Stromal cell of bone marrow (primary cell): ENCODE measurements around the gene PTCD2.
"Not testable (repeated sequence)": the region's sequence is repeated elsewhere in the genome, so short reads cannot be mapped to it uniquely, and the experiment has no call there.

Experiments used
- DNase-seq: peaks from one replicate; pipeline ENCODE4 v3.0.0-alpha.2; 2012; ENCODE audit warnings: low read depth

PTCD2 gene

DNA sequence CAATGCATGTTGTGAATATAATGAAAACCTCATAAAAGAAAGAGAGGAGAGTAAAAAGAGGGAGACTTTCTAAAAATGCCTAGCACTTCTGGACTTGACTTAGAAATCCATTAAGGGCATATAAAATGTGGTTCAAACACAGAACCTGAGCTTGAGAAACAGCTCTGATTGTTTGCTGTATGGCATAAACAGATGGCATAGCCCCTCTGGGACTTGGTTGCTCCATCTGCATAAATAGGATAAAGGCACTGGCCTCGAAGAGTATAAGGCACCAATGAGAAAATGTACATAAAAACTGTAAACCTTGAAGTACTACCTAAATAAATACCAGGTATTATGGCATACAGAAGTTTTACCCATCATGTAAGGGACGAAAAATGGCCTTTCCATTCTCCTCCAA, 23.9 kb upstream of the PTCD2 start:
- DNase-seq = no peak

DNA sequence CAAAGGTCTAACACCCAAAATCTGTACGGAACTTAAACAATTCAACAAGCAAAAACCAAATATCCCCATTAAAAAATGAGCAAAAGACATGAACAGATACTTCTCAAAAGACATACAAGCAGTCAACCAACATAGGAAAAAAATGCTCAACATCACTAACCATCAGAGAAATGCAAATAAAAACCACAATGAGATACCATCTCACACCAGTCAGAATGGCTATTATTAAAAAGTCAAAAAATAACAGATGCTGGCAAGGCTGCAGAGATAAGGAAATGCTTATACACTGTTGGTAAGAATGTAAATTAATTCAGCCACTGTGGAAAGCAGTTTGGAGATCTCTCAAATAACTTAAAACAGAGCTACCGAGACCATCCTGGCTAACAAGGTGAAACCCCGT, 22.0 kb upstream of the PTCD2 start:
- not testable (repeated sequence) for DNase-seq

DNA sequence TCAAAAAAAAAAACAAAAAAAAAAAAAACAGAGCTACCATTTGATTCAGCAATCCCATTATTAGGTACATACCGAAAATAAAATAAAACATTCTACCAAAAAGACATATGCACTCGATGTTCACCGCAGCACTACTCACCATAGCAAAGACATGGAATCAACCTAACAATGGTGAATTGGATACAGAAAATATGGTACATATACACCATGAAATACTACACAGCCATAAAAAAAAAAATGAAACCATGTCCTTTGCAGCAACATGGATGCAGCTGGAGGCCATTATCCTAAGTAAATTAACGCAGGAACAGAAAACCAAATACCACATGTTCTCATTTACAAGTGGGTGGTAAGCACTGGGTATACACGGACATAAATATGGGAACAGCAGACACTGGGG, 21.5 kb upstream of the PTCD2 start:
- no peak for DNase-seq

DNA sequence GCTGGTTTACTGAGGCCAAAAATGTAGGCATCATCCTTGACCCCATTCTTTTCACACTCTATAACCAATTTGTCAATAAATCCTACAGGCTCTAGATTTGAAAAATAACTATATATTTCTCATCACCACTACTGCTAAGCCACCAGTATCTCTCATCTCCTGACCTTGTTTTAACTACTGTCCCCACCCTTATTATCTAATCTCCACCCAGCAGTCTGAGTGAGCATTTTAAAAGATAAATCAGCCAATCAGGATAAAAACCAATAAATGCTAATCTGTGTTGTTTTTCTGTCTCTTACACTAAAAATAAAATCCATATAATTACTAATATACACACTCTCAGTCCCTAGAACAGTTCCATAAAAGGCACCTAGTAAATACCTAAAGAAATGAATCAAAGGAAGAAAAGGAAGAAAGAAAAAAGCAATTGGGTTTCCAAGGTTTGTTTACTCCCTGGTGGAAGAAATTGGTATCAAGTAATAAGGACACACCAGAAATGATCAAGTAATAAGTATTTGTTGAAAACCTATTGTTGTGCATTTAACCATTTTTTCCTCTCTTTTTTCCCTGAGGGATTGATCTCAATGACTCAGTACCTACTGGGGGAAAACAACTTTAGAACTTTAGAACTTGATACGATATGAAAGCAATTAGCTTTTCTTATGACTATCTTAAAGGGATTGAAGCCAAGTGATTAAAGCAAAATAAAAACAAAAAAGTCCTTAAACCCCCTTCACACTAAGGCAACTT, 19.4 kb upstream of the PTCD2 start:
- no peak for DNase-seq

DNA sequence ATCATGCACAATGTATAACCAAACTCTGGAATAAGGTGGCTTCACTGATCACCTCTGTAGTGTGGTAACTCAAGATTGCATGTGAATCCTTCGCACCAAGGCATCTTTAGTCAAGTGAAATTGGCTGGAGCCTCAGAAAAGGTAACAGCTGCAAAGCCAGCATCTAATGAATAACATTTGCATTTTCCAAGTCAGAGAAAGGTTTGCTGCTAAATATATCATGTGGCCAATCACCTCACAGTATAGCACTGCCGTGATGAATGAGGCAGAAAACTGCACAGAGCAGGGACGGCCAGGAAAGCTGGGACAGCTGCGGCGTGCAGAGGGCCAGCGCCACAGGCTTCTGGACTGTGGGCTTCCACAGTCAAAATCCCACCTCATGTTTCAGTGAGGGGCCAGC, 18.6 kb upstream of the PTCD2 start:
- no peak for DNase-seq

DNA sequence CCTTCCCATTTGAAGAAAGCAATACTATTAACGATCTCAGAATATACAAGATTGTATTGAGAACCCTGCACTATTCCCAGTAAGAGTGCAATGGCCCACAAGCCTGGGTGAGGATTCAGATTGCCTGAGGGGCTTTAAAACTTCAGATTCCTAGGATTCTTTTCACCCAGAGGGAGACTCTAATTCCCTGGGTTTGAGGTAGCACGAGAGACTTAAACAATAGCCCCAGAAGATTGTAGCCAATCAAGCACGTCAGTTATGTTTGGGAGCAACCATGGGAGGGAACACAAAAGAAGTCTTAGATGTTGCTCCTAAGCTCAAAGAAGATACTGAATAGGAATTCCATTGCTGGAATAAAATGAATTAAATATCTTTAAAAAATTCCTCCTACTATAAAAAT, 18.0 kb upstream of the PTCD2 start:
- DNase-seq = no peak

DNA sequence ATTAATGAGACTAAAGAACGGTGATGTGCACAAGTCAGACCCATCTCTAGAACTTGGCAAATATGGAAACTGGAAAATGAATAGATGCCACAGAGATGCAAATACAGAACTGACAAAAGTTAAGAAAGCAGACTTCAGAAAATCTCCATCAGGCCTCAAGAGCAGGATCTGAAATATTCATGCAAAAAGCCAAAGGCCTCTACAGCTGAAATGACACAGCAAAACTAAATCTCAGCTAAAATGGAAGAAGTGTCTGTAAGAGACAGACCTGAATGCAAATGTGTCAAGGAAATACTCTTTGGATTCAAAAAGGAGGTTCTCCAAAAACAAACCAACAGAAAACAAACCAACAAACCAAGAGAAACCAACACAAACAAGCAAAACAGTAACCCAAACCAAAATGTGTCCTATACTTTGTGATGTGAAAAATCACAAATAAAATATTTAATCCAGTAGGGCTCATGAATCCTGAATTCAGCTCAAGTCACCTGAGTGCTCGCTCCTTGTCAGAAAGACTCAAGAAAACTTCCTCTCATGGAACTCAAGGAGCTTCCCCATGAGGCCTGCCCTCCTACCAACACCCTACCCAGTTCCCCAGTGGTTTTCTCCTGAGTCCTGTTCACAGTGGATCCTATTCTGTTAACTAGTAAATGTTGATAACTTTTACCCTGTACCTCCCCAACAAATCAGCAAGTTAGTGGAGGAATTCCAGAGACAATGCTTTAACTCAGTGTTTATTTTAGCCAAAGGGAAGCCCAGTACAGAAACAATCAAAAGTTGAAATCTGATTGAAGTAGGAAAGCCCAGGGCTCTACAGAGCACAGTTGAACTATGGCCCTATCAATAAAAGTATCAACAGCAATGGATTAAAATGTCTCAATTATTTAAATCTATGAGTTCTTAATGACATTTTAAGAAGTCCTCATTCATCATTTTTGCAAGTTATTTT, 14.7 kb upstream of the PTCD2 start:
- no peak for DNase-seq

DNA sequence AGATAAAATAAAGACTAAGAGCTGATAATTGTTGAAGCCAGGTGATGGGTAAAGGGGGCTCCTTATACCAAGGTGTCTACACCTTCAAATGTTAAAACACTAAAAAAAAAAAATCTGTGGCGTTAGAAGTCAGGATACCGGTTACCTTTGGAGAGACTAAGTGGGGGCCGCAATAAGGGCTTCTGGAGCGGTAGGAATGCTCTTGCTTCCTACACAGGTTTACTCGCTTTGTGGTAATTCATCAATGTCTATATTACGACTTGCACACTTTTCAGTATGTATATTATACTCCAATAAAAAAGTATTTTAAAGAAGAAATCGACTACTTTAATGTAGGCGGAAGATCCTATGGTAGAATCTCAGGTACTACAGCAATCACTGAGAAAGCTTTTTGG, 12.6 kb upstream of the PTCD2 start:
- no peak for DNase-seq

DNA sequence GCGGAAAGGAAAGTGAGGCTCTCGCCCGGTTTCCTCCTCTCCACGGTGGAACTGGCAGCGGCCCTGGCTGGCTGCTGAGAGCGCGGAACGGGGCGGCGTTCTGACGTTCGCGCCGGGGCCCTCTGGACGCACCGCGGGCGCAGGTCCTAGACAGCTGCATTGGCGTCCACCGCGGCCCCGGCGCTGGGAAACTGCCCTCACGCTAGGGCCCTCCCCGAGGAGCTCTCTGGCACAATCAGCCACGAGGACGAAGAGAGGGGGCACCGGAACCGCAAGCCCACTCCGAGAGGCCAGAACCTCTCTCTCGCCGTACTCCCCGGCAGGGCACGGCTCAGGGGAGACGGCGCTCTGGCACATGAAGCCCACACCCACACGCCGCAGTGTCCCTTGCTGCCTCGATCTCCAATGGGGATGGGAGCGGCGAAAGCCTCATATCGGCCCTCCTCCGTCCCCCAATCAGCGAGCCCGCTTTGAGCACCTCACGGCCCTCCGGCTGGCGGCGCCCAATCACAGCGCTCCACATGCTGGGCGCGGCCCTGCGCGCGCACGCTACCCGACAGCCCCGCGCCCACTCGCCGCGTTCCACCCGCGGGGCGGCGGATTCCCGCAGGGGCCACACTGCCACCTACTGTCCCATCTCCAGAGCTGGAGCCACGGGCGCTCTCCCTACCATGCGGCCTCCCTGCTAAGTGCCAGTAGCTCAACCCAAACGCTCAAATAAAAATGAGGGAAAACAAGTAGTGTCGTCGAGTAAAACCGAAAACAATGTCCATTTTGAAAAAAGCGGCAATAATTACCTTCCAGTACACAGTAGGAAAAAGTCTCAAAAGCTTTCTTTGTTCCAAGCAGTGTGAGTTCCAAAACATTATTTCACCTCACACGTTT, 12.0 kb upstream of the PTCD2 start:
- DNase-seq = peak; percentile 95

DNA sequence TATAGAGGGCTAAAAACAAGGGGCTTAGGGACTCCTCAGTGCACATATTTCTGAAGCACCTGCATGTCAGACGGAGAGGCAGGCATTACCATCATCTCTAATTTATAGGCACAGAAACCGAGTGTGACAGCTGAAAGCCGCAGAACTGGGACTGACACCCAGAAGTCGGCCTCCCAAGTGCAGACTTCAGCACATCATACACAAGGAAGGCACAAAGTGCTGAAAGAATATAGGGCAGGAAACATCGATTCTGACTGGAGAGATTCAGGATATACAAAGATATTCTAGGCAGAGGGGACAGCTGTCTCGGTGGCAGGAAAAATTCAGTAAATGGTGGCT, 11.4 kb upstream of the PTCD2 start:
- no peak for DNase-seq

DNA sequence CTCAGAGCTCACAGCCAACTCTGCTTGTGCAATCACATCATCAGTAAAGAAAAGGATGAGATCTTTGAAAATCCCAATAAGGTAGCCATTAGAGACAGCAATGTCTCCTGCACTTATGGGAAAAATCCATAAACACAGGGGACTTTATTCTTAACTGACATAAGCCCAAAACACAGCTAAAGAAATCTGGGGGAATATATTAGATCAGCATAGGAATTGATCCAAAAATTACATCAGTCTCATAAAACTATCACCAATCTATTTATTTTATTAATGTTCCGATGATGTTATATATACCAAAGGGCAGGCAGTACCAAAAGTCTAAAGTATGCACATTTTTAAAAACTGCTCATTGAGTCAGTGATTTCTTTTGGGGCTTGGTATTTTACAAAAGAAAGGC, 7.0 kb upstream of the PTCD2 start:
- DNase-seq = no peak

DNA sequence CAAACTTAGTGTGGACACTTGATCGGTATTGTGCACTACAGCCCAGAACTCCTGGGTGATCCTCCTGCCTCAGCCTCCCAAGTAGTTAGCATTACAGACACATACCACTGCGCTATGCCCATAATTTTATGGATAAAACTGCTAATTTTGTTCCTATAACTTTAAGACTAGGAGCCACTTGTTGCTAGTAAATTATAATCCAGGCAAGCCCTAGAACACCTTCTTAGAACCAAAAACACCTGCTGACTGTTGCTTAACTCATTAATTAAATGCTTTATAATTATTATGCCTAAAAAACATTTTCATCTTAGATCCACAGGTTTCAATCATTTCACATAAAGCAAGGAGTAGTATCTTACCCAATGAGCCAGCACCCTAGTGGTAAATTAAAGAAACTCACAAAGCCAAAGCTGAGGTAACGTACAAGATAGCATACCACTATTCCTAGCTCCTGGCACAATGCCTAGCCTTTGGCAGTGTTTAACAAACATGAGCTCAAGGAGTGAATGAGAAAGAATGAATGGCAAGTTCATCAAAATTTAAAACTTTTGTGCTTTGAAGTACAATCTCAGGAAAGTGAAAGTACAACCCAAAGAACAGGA, 5.5 kb upstream of the PTCD2 start:
- DNase-seq = no peak

DNA sequence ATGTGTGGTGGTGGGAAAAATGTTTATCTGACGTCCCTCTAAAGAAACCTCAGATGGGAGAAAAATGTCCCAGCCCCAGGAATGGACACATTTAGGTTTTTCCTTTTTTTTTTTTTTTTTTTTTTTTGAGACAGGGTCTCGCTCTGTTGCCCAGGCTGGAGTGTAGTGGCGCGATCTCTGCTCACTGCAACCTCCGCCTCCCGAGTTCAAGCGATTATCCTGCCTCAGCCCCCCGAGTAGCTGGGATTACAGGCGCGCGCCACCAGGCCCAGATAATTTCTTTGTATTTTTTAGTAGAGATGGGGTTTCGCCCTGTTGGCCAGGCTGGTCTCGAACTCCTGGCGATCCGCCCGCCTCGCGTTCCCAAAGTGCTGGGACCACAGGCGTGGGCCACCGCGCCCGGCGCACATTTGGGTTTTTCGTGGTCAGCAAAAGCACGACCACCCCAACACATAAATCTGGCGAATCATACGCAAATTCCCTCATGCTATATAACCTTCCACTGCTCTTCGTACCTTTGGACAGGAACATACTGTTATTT, 668 bp upstream of the PTCD2 start:
- DNase-seq = not testable (repeated sequence)

DNA sequence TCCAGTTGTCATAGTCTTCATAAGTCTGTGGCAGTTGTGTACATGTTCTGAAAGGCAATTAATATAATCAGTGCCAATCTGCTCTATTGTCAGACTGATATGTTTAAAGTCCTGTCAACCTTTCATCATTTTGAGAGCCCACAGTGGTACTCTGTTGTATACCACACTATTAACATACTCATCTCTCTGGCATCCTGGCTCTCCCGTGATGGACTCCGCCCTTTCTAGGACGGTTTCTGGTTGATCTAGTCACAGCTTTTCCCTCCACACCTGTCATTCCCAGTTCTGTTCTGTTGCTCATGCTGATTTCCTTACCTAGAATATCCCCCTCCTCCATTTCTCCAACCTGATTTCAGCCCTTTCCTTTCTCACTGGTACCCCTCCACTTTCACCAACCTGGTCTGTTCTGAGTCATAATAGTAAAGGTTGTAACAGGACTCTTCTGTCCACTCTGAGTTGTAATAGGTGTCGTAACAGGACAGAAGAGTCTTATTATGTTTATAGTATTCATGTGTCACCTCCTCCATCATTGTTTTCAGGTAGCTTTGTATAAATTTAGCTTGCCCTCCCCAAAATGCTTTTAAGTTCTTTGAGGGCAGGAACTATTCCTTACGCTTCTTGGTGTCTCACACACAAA, 4.1 kb downstream of the PTCD2 start:
- DNase-seq = no peak

DNA sequence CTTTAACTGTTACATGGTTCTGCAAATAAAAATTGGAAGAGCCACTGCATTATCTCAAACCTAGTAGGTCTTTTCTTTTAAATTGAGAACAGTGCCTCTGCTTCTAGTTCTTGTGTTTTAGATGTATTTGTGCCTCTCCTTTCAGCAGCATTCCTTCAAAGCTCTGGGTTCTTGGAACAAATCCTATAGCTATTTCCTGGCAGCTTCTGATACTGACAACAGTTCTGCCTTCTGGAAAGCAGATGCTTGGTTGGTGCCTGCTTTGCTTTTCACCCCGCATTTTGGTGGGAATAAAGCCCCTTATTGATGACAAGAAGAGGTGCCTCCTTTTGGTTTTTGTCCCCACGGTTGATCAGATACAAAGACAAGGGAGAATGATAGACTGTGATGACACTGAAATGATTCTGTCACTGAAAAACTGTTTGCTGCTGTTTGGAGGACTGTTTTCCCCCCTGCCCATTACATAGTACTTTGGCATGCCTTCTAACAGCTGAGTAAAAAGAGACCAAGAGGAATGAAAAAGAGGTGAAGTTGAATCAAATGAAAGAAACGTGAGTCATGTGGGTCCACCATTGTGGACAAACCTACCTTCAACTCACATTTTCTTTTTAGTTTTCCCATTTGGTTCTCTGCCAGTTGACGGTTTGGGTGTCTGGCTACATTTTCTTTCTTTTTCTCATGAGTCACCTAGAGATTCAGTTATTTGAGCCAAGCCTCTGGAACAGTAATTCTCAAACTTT, 5.6 kb downstream of the PTCD2 start:
- no peak for DNase-seq

DNA sequence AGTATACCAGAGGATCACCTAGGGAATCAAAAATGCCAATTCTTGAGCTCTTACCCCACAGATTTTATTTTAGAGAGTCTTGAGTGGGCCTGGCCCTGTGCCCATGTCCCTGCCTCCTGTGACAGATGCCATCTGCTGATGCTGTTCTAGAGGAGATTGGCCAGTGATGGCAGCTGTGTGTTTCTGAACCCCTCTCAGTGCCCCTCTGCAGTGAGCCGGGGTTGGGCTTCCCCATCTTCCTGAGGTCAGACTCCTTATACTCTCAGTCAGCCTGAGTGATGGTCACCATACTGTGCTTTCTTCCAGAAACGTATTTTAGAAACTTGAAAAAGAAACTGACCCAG, 6.1 kb downstream of the PTCD2 start:
- no peak for DNase-seq

DNA sequence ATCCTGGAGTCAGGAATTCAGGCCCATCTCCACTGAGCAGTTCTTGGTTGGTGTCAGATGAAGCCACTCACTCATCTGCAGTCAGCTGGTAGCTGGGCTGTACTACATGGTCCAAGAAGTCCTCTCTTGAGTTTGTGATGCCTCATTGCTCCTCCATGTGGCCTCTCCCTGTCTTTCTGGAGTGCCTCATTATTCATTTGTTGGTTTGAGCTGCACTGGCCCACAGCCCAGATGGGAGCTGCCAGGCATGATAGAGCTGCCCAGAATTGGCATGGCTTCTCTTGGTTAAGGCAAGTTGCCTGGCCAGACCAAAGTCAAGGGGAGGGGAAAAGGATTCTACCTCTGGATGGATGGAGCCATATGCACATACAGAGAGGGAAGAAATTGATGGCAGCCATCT, 8.0 kb downstream of the PTCD2 start:
- peak; percentile 77 for DNase-seq

DNA sequence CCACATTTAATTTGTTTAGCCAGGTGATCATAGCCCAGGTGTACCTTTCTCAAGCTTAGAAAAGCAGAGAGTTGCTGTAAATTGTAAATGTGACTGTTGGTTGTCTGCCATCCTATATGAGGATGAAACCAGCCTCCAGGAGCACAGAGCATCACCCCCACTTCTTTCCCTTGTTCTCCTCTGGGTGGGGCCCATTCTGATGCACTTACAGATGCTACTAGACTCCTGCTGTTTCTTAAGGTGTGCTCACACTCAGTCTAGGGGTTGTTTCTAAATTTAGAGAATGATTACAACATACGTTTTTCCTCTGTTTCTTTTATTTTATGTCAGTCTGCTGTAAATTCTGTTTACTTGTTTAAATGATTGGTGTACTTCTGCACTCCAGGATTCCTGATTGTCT, 10.5 kb downstream of the PTCD2 start:
- no peak for DNase-seq

DNA sequence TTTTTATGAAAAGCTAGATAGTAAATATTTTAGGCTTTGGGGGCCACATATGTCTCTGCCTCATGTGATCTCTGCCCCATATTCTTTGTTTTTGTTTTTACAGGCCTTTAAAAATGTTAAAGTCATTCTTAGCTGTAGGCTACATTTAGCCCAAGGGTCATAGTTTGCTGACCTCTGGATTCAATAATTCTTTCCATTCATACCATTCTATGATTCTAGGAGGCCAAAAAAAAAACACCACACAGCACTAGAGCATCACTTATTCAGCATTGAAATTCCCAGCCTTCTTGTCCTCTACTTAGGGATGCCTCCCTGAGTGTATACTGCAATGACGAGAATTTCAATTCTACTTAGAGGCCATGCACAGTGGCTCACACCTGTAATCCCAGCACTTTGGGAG, 17.0 kb downstream of the PTCD2 start:
- DNase-seq = no peak

DNA sequence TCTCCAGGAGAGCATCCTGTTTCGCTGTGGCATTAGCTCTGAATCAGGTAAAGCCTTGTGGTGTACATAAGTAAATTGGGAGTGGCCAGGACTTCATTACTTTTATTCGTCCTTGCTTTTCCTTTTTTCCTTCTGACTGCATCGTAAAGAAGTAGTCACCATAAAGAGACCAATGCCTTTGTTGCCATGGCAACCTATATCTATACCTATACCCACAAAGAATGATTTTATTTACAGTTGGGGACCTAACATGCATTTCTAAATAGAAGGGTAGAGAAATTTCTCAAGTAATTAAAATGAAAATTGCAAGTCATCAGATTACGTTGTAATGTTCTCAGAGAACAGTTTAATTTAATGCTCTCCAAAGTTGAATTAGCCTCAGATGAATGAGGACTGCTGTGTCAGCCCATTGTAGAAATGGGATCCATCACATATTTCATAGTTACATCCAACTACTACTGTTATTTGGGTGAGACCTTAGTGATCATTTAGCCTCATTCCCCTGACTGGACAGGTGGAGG, 18.6 kb downstream of the PTCD2 start:
- DNase-seq = no peak

DNA sequence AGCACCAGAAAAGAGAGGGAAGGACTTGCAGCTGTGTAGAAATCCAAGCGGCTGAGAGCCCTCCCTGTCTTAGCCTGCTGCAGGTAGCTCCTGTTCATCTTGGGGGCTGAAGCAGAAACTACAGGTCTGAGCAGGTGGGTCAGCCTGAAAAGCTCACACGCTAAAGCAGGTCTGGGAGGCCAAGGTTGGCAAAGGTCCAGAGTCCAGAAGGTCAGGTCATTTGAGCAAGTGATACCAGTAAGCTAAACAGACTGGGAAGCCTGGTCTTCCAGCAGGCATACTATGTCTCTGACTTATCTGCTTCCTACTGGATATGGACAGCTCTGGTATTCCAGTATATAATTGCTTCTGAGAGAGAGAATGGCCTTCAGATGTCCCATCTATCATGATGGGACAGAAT, 26.2 kb downstream of the PTCD2 start:
- DNase-seq = no peak
